MM.1S (cell line): ENCODE data around the gene SUMF2.
"Not testable (repeated sequence)": the region's sequence is repeated elsewhere in the genome, so short reads cannot be mapped to it uniquely, and the experiment has no call there.

Source experiments
- DNase-seq: peaks from one replicate; pipeline ENCODE4 v3.0.0-alpha.2; 2015
- H2AFZ ChIP-seq: fragments of 300-600 bp; sonication (generic); 2 replicates; pipeline ENCODE4 v1.6.0; 2016; ENCODE audit warnings: antibody characterized with exemption, low read length
- H3F3A ChIP-seq: fragments of 300-600 bp; sonication (generic); 2 replicates; pipeline ENCODE4 v1.6.1; 2016; ENCODE audit warnings: mild to moderate bottlenecking, antibody characterized with exemption, low read length, moderate library complexity, mixed read lengths; ENCODE audit not compliant: insufficient read depth
- H3K27ac ChIP-seq: fragments of 300-600 bp; sonication (generic); 2 replicates; pipeline ENCODE4 v1.5.1; 2016; ENCODE audit warnings: mild to moderate bottlenecking, low read length
- H3K27me3 ChIP-seq: fragments of 300-600 bp; sonication (generic); replicated peaks from 2 replicates; pipeline ENCODE4 v1.6.0; 2016; ENCODE audit warnings: low read length; ENCODE audit not compliant: insufficient read depth
- H3K36me3 ChIP-seq: fragments of 300-600 bp; sonication (generic); replicated peaks from 2 replicates; pipeline ENCODE4 v1.6.1; 2016; ENCODE audit warnings: mild to moderate bottlenecking, low read length, mixed read lengths; ENCODE audit not compliant: insufficient read depth
- H3K4me1 ChIP-seq: fragments of 300-600 bp; sonication (generic); 2 replicates; pipeline ENCODE4 v1.6.1; 2016; ENCODE audit warnings: low read length, mixed read lengths
- H3K4me2 ChIP-seq: fragments of 300-600 bp; sonication (generic); 2 replicates; pipeline ENCODE4 v1.6.0; 2016; ENCODE audit warnings: low read depth, low read length
- H3K4me3 ChIP-seq: fragments of 300-600 bp; sonication (generic); 2 replicates; pipeline ENCODE4 v1.5.1; 2016; ENCODE audit warnings: low read length, mixed read lengths
- H3K79me2 ChIP-seq: fragments of 300-600 bp; sonication (generic); 2 replicates; pipeline ENCODE4 v1.6.1; 2016; ENCODE audit warnings: mixed run types, low read length, mixed read lengths
- H3K9ac ChIP-seq: fragments of 300-600 bp; sonication (generic); 2 replicates; pipeline ENCODE4 v1.6.1; 2016; ENCODE audit warnings: low read length, mixed read lengths
- H3K9me2 ChIP-seq: fragments of 300-600 bp; sonication (generic); replicated peaks from 2 replicates; pipeline ENCODE4 v1.6.1; 2016; ENCODE audit warnings: mild to moderate bottlenecking, low read length, mixed read lengths; ENCODE audit not compliant: insufficient read depth
- H3K9me3 ChIP-seq: fragments of 300-600 bp; sonication (generic); replicated peaks from 2 replicates; pipeline ENCODE4 v1.6.1; 2016; ENCODE audit warnings: mild to moderate bottlenecking, low read length, mixed read lengths; ENCODE audit not compliant: insufficient read depth
- H4K20me1 ChIP-seq: fragments of 300-600 bp; sonication (generic); 2 replicates; pipeline ENCODE4 v1.6.1; 2016; ENCODE audit warnings: mild to moderate bottlenecking, low read length, moderate library complexity, mixed read lengths; ENCODE audit not compliant: insufficient read depth
- EZH2 ChIP-seq: fragments of 300-600 bp; sonication (generic); optimal IDR thresholded peaks from 2 replicates; pipeline ENCODE3; 2017; ENCODE audit warnings: low read depth, mild to moderate bottlenecking, antibody characterized with exemption, low read length, mixed read lengths
- EZH2phosphoT487 ChIP-seq: fragments of 300-600 bp; sonication (generic); IDR thresholded peaks from 2 replicates; pipeline ENCODE4 v1.6.1; 2018; ENCODE audit warnings: antibody characterized with exemption, low read length
- TF ChIP-seq, protein P1 (sequence below): fragments of 300-600 bp; sonication (generic); IDR thresholded peaks from 2 replicates; pipeline ENCODE4 v1.5.1; 2016; ENCODE audit warnings: antibody characterized with exemption, low read length, mixed read lengths

SUMF2 gene

DNA sequence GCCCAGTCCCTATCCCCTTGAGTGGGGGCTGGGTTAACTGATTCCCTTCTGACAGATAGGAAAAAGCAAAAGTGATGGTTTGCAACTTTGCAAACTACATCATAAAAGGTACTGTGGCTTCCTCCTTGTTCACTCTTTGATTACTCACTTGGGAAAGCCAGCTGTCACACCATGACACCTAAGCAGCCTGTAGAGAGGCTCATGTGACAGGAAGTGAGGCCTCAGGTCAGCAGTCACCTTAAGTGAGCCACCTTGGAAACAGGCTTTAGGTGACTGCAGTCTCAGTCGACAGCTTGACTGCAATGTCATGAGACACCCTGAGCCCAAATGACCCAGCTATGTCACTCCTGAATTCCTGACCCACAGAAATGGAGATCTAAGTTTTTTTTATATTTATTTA is 46.5 kb downstream of the SUMF2 start:
- DNase-seq: peak; percentile 76
- H2AFZ ChIP-seq: peak overlapping the region; percentile 35; the same call in 1 of the 2 replicates
- peaks cover 7% of the 10 kb centered on the region for H3K79me2 ChIP-seq
- no peaks in the 10 kb centered on the region for H3F3A ChIP-seq
- peaks cover 8% of the 10 kb centered on the region; the same call in 1 of the 2 replicates for H3K4me1 ChIP-seq
- H3K36me3 ChIP-seq: no peaks in the 10 kb centered on the region
- no peak overlapping the region for H3K4me2 ChIP-seq
- H3K27me3 ChIP-seq: no peaks in the 10 kb centered on the region
- peak overlapping the region; percentile 6; the same call in 1 of the 2 replicates for H3K27ac ChIP-seq
- no peak overlapping the region for H3K9ac ChIP-seq
- H3K9me2 ChIP-seq: no peaks in the 10 kb centered on the region
- no peak for TF ChIP-seq EZH2
- TF ChIP-seq EZH2phosphoT487: no peak
- TF ChIP-seq, protein P1, sequence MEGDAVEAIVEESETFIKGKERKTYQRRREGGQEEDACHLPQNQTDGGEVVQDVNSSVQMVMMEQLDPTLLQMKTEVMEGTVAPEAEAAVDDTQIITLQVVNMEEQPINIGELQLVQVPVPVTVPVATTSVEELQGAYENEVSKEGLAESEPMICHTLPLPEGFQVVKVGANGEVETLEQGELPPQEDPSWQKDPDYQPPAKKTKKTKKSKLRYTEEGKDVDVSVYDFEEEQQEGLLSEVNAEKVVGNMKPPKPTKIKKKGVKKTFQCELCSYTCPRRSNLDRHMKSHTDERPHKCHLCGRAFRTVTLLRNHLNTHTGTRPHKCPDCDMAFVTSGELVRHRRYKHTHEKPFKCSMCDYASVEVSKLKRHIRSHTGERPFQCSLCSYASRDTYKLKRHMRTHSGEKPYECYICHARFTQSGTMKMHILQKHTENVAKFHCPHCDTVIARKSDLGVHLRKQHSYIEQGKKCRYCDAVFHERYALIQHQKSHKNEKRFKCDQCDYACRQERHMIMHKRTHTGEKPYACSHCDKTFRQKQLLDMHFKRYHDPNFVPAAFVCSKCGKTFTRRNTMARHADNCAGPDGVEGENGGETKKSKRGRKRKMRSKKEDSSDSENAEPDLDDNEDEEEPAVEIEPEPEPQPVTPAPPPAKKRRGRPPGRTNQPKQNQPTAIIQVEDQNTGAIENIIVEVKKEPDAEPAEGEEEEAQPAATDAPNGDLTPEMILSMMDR: no peak
- H4K20me1 ChIP-seq: no peaks in the 10 kb centered on the region
- no peaks in the 10 kb centered on the region for H3K9me3 ChIP-seq
- H3K4me3 ChIP-seq: no peak overlapping the region

DNA sequence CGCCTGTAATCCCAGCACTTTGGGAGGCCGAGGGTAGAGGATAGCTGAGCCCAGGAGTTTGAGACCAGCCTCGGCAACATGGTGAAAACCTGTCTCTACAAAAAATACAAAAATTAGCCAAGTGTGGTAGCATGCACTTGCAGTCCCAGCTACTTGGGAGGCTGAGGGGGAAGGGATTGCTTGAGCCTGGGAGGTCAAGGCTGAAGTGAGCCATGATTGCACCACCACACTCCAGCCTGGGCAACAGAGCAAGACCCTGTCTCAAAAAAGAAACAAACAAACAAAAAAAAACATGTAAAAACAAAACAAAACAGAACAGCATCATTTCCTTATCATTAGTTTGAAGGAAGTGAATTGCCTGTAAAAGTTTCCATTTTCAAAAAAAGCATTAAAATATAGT is 48.2 kb downstream of the SUMF2 start:
- not testable (repeated sequence) for H3K9me2 ChIP-seq

DNA sequence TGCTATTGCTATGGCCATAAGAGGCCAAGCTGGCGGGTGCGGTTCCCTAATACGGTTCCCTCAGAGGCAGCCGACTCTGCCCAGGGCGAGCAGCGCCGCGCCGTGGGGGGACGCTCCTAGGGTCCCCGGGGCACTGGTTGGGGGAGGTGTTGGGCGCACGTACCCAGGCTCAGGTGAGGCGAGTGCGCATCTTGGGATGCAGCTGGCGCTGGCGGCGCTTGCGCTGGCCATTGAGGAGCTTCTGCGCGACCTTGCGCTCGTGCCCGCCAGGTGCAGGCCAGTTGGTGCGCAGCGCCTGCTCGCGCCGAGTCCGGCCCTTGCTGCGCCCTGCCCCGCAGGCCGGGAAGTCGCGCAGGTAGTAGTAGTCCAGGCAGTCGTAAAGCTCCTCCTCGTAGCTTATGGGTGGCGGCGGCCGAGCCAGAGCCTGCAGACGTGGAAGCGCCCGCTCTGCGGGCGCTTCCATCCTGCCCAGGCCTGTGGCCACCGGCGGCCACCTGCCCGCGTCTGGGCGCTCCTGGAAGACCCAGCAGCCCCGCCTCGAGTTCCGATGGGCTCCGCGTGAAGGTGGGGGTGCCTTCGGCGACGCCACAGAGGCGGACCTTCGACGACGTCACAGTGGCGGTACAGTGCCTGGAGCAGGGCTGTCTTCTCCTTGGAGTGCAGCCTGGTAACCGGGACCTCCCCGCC is 51.9 kb downstream of the SUMF2 start, which contains the start of gene NUPR2:
TSS of gene NUPR2 (minus strand) at position 566 of the 687 bp plus-strand sequence. CDS start at position 463, 103 bp downstream.
- H3K9ac ChIP-seq: no peak within 1 kb of the TSS
- H3K4me1 ChIP-seq: no peaks in the 10 kb centered on the region
- H3K27me3 ChIP-seq: no peaks in the 10 kb centered on the region
- H2AFZ ChIP-seq: no peak within 1 kb of the TSS
- no peaks in the 10 kb centered on the region for H4K20me1 ChIP-seq
- no peak within 1 kb of the TSS for H3K27ac ChIP-seq
- no peaks in the 10 kb centered on the region for H3K36me3 ChIP-seq
- no peaks in the 10 kb centered on the region for H3F3A ChIP-seq
- TF ChIP-seq EZH2phosphoT487: no peak
- TF ChIP-seq, protein P1: no peak
- TF ChIP-seq EZH2: no peak
- no peaks in the 10 kb centered on the region for H3K9me2 ChIP-seq
- DNase-seq: no peak
- no peaks in the 10 kb centered on the region for H3K79me2 ChIP-seq
- H3K4me2 ChIP-seq: no peak within 1 kb of the TSS
- H3K4me3 ChIP-seq: no peak within 1 kb of the TSS
- no peaks in the 10 kb centered on the region for H3K9me3 ChIP-seq

More for the DNA sequence above, 48.2 kb downstream of the SUMF2 start:
- H3K9me3 ChIP-seq, H2AFZ ChIP-seq, H4K20me1 ChIP-seq, H3F3A ChIP-seq, H3K27ac ChIP-seq, DNase-seq, H3K36me3 ChIP-seq, H3K4me3 ChIP-seq, H3K4me1 ChIP-seq, H3K79me2 ChIP-seq, H3K4me2 ChIP-seq, H3K9ac ChIP-seq, H3K27me3 ChIP-seq: not testable (repeated sequence)

DNA sequence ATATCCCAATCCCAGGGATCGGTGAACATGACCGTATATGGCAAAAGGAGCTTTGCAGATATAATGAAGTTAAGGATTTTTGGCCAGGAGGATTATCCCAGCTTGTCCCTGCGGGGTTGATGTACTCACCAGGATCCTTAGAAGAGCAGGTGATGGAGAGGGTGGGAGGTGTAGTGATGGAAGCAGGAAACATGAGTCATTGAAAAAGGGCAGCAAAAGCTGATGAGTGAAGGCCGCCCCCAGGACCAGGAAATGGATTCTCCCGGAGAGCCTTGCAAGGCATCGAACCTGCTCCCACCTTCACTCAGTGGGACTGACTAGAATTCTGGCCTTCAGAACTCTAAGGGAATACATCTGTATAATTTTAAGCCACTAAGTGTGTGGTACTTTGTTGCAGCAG is 57.4 kb downstream of the SUMF2 start:
- H3K4me3 ChIP-seq: no peak overlapping the region
- no peaks in the 10 kb centered on the region for H3K79me2 ChIP-seq
- H3K4me1 ChIP-seq: no peaks in the 10 kb centered on the region
- no peaks in the 10 kb centered on the region for H3K36me3 ChIP-seq
- no peak for DNase-seq
- no peaks in the 10 kb centered on the region for H4K20me1 ChIP-seq
- no peaks in the 10 kb centered on the region for H3K9me3 ChIP-seq
- H3K27me3 ChIP-seq: no peaks in the 10 kb centered on the region
- H3F3A ChIP-seq: 0 out of 2 replicates have a peak, but pooled peaks cover 2% of the 10 kb centered on the region
- no peak overlapping the region for H3K9ac ChIP-seq
- no peaks in the 10 kb centered on the region for H3K9me2 ChIP-seq
- H3K4me2 ChIP-seq: no peak overlapping the region
- TF ChIP-seq EZH2 (no peak), EZH2phosphoT487 (no peak)
- TF ChIP-seq, protein P1: no peak
- H2AFZ ChIP-seq: no peak overlapping the region
- no peak overlapping the region for H3K27ac ChIP-seq
